Transverse colon (tissue), 4 donors: ENCODE results near the gene RECK.

Experiments used
- CTCF ChIP-seq, 5 experiments: fragments of 200-600 bp in 3 of 5; fragments of 450-650 bp in 2 of 5; sonication (generic) in 3 of 5; IDR thresholded peaks; 1 replicate in 2 of 5; 2 replicates in 3 of 5; pipeline ENCODE4 v1.5.1; 2016 to 2017; ENCODE audit warnings: antibody characterized with exemption in 5 of 5, inconsistent platforms in 3 of 5, mild to moderate bottlenecking in 2 of 5, moderate library complexity in 1 of 5
- POLR2AphosphoS5 ChIP-seq, 3 donors: sonication (generic); formaldehyde crosslinking; IDR thresholded peaks; one replicate each; pipeline ENCODE4 v1.6.1; 2016; ENCODE audit warnings: antibody characterized with exemption in 3 of 3

- no peak for TF ChIP-seq POLR2AphosphoS5 (IDR thresholded peaks at IDR 0.05)
- no peak for TF ChIP-seq CTCF (IDR thresholded peaks at IDR 0.05)
Observed at GRCh38 chr9:36164989-36165388, 128.3 kb downstream of the RECK start.
